Neural progenitor cell (in vitro differentiated cells): ENCODE results near the gene N4BP2.

Experiments used
- EZH2 ChIP-seq: fragments of 200-600 bp; sonication (generic); IDR thresholded peaks from 2 replicates; pipeline ENCODE4 v1.6.1; 2017; ENCODE audit warnings: antibody characterized with exemption, mild to moderate bottlenecking, moderate library complexity
- EZH2phosphoT487 ChIP-seq: fragments of 200-600 bp; sonication (generic); IDR thresholded peaks from 2 replicates; pipeline ENCODE4 v1.6.1; 2017; ENCODE audit warnings: antibody characterized with exemption
- TF ChIP-seq, protein P1 (sequence below): fragments of 200-600 bp; sonication (generic); IDR thresholded peaks from 2 replicates; pipeline ENCODE4 v1.5.1; 2017; ENCODE audit warnings: antibody characterized with exemption, mild to moderate bottlenecking

DNA sequence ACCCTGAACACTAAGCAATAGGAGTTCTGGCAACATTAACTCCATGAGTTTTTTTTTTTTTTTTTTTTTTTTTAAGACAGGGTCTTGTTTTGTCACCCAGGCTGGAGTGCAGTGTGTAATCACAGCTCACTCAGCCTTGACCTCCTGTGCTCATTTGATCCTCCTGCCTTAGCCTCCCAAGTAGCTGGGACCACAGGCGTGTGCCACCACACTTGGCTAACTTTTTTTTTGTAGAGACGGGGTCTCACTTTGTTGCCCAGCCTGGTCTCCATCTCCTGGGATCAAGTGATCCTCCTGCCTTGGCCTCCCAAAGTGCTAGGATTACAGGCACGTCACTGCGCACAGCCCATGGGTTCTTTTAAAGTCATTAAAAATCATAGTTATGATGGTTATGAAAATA is 145.2 kb downstream of the N4BP2 start:
- TF ChIP-seq, protein P1, sequence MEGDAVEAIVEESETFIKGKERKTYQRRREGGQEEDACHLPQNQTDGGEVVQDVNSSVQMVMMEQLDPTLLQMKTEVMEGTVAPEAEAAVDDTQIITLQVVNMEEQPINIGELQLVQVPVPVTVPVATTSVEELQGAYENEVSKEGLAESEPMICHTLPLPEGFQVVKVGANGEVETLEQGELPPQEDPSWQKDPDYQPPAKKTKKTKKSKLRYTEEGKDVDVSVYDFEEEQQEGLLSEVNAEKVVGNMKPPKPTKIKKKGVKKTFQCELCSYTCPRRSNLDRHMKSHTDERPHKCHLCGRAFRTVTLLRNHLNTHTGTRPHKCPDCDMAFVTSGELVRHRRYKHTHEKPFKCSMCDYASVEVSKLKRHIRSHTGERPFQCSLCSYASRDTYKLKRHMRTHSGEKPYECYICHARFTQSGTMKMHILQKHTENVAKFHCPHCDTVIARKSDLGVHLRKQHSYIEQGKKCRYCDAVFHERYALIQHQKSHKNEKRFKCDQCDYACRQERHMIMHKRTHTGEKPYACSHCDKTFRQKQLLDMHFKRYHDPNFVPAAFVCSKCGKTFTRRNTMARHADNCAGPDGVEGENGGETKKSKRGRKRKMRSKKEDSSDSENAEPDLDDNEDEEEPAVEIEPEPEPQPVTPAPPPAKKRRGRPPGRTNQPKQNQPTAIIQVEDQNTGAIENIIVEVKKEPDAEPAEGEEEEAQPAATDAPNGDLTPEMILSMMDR, result no peak
- TF ChIP-seq EZH2 (no peak), EZH2phosphoT487 (no peak)
